Gastroesophageal sphincter (tissue), 3 donors: Measurements from ENCODE around the gene TMEM176B.

ENCODE experiments used
- EP300 ChIP-seq: sonication (generic); formaldehyde crosslinking; IDR thresholded peaks from one replicate; pipeline ENCODE4 v1.6.1; 2017; ENCODE audit warnings: antibody characterized with exemption, mild to moderate bottlenecking
- POLR2A ChIP-seq, 2 donors: fragments of 450-650 bp; IDR thresholded peaks; one replicate each; pipeline ENCODE4 v1.6.1; 2017; ENCODE audit warnings: antibody characterized with exemption in 2 of 2, mild to moderate bottlenecking in 2 of 2, moderate library complexity in 1 of 2
- TF ChIP-seq, protein P1 (sequence below), 4 experiments: fragments of 200-600 bp in 2 of 4; fragments of 450-650 bp in 2 of 4; sonication (generic) in 1 of 4; IDR thresholded peaks; one replicate each; pipeline ENCODE4 v1.5.1; 2017 to 2019; ENCODE audit warnings: antibody characterized with exemption in 4 of 4, mild to moderate bottlenecking in 2 of 4, moderate library complexity in 2 of 4

DNA sequence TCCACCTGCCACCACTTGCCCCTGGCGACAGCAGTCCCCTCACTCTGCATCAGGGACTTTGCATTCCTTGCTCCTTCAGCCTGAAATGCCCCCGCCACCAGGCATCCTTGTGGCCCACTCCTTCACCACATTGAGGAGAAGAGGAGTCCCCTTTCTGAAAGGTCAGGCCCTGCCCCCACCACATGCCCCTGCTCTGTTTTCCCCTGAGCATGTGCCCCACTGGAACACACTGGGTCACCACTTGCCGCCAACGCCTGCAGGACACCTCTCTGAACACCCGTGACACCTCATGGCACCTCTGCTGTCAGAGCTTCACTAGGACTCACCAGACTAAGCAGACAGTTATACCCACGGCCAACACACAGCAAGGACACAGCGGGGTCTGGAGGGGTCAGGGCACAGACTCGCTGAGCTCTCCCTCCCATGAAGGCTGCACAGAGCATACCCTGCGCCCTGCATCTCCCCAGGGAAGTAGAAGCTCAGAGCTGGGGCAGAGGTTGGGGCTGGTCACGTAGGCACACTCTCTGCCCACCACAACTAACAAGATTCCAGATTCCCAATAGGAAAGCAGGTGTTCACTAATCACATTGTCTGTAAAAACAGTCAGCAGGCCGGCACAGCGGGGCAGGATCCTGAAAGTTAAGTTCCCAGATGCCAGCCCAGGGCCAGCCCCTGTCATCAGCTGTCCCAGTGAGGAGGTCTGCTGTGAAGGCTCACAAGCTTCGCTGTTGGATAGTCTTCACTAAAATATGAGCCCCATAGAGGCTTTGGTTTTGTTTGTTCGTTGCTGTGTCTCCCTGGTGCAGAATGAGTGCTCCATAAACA is 46.3 kb upstream of the TMEM176B start:
- TF ChIP-seq POLR2A (IDR thresholded peaks at IDR 0.05) (no peak), EP300 (no peak)
- TF ChIP-seq, protein P1, sequence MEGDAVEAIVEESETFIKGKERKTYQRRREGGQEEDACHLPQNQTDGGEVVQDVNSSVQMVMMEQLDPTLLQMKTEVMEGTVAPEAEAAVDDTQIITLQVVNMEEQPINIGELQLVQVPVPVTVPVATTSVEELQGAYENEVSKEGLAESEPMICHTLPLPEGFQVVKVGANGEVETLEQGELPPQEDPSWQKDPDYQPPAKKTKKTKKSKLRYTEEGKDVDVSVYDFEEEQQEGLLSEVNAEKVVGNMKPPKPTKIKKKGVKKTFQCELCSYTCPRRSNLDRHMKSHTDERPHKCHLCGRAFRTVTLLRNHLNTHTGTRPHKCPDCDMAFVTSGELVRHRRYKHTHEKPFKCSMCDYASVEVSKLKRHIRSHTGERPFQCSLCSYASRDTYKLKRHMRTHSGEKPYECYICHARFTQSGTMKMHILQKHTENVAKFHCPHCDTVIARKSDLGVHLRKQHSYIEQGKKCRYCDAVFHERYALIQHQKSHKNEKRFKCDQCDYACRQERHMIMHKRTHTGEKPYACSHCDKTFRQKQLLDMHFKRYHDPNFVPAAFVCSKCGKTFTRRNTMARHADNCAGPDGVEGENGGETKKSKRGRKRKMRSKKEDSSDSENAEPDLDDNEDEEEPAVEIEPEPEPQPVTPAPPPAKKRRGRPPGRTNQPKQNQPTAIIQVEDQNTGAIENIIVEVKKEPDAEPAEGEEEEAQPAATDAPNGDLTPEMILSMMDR (IDR thresholded peaks at IDR 0.05), result no peak
